HEK293T (cell line): ENCODE measurements around the gene GORASP2.
A peak's percentile ranks its signal among the peaks of the same experiment; 100 is the strongest.

Source experiments
- BHLHE40 ChIP-seq: fragments of 450-650 bp; IDR thresholded peaks from 2 replicates; pipeline ENCODE4 v1.6.1; 2016; ENCODE audit warnings: mild to moderate bottlenecking, moderate library complexity, borderline replicate concordance
- L3MBTL2 ChIP-seq: fragments of 450-650 bp; conservative IDR thresholded peaks from 2 replicates; pipeline ENCODE4 v1.6.1; 2016; ENCODE audit warnings: mild to moderate bottlenecking
- SP1 ChIP-seq: fragments of 450-650 bp; IDR thresholded peaks from 2 replicates; pipeline ENCODE4 v1.6.1; 2017
- TARDBP ChIP-seq: fragments of 450-650 bp; IDR thresholded peaks from 2 replicates; pipeline ENCODE4 v1.6.1; 2016

DNA sequence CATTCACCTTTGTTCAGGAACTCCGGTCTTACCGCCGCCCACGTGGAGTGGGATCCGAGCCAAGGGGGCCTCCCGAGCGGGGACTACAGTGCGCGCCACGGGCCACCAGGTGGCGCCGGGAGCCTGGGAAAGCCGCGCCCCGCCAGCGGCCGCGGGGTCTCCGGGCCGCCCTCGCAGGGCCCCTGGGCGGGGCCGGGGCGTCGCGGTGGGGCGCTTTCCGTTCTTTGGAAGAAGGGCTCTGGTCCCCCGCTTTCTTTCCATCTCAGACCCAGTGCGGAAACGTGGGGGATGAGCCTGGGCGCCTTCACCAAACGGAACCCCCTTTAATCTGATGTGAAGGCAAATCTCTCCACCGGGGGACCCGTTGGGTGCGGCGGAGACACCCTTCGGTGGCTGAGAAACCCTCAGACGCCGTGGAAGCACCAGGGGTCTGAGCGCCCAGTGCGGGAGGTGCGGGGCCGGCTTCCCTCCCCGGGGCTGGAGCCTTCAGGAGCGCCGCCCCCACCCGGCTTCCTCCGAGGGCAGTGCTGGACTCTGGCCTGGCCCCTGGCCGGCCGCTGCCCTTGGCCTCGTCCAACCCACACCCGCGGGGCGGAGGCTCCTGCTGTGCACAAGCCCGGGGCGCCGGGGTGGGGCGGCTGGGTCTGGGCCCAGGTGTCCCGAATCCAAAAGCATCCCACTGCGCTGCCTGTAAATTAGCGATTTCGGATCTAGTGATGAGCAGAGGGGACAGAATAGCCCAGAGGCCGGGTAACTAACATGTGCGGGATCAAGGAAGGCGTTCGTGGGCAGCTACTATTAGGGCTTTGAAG is 44.6 kb downstream of the GORASP2 start:
- TF ChIP-seq BHLHE40 (no peak), L3MBTL2 (0 out of 2 replicates have a peak, but pooled peaks have one; percentile 3), TARDBP (no peak), SP1 (no peak)
